HepG2 (cell line): ENCODE measurements around the gene ZNF500. TPM values are rescaled to one million over a fixed set of nuclear protein-coding genes. Genes with fewer than 3 reads are reported as not detected.
A peak's percentile ranks its signal among the peaks of the same experiment; 100 is the strongest.

Experiments
- ADNP ChIP-seq: sonication (generic); formaldehyde crosslinking; IDR thresholded peaks from 2 replicates; pipeline ENCODE4 v1.4.0; 2020; ENCODE audit warnings: missing genetic modification reagents
- ATF5 ChIP-seq: sonication (generic); formaldehyde crosslinking; IDR thresholded peaks from 2 replicates; pipeline ENCODE4 v1.4.0; 2020; ENCODE audit warnings: mild to moderate bottlenecking, low read depth, missing genetic modification reagents
- CCDC6 ChIP-seq: sonication (generic); formaldehyde crosslinking; IDR thresholded peaks from 2 replicates; pipeline ENCODE4 v1.8.1; 2022; ENCODE audit warnings: mild to moderate bottlenecking, missing genetic modification reagents, moderate library complexity
- CREM ChIP-seq, 2 experiments: sonication (generic) in 1 of 2; formaldehyde crosslinking in 1 of 2; IDR thresholded peaks; 2 replicates each; pipeline versions ENCODE4 v1.4.0 to v1.6.1; 2016 to 2020; ENCODE audit warnings: antibody characterized with exemption in 1 of 2, mild to moderate bottlenecking in 1 of 2, missing genetic modification reagents in 1 of 2
- HES4 ChIP-seq: sonication (generic); formaldehyde crosslinking; IDR thresholded peaks from 2 replicates; pipeline ENCODE4 v1.9.0; 2021; ENCODE audit warnings: mild to moderate bottlenecking, missing genetic modification reagents, borderline replicate concordance
- HNF1B ChIP-seq: sonication (generic); formaldehyde crosslinking; IDR thresholded peaks from 2 replicates; pipeline ENCODE4 v1.5.1; 2020; ENCODE audit warnings: mild to moderate bottlenecking, moderate library complexity, missing genetic modification reagents
- HNRNPH1 ChIP-seq: fragments of 200-400 bp; formaldehyde crosslinking; optimal IDR thresholded peaks from 2 replicates; pipeline ENCODE3; 2017; ENCODE audit warnings: mild to moderate bottlenecking, low read depth, low read length
- HOXA5 ChIP-seq: sonication (generic); formaldehyde crosslinking; IDR thresholded peaks from 2 replicates; pipeline ENCODE4 v1.4.0; 2020; ENCODE audit warnings: missing genetic modification reagents
- SNAPC4 ChIP-seq: sonication (generic); formaldehyde crosslinking; IDR thresholded peaks from 2 replicates; pipeline ENCODE4 v1.4.0; 2020; ENCODE audit warnings: mild to moderate bottlenecking, missing genetic modification reagents
- TCF7 ChIP-seq: sonication (generic); IDR thresholded peaks from 2 replicates; pipeline ENCODE4 v1.6.1; 2016; ENCODE audit warnings: antibody characterized with exemption, low read depth
- TOPORS ChIP-seq: sonication (generic); formaldehyde crosslinking; IDR thresholded peaks from 2 replicates; pipeline ENCODE4 v1.8.0; 2023; ENCODE audit warnings: mild to moderate bottlenecking, missing genetic modification reagents
- WIZ ChIP-seq: sonication (generic); formaldehyde crosslinking; IDR thresholded peaks from 2 replicates; pipeline ENCODE4 v1.5.1; 2020; ENCODE audit warnings: mild to moderate bottlenecking, missing genetic modification reagents
- ZC3H13 ChIP-seq: sonication (generic); formaldehyde crosslinking; IDR thresholded peaks from 2 replicates; pipeline ENCODE4 v1.8.1; 2023; ENCODE audit warnings: mild to moderate bottlenecking, missing genetic modification reagents, moderate library complexity
- ZNF225 ChIP-seq: sonication (generic); formaldehyde crosslinking; IDR thresholded peaks from 2 replicates; pipeline ENCODE4 v1.4.0; 2020; ENCODE audit warnings: mild to moderate bottlenecking, missing genetic modification reagents
- ZNF335 ChIP-seq: sonication (generic); formaldehyde crosslinking; IDR thresholded peaks from 2 replicates; pipeline ENCODE4 v1.4.0; 2020; ENCODE audit warnings: missing genetic modification reagents
- ZNF367 ChIP-seq: sonication (generic); formaldehyde crosslinking; IDR thresholded peaks from 2 replicates; pipeline ENCODE4 v1.4.0; 2020; ENCODE audit warnings: missing genetic modification reagents, borderline replicate concordance
- ZNF441 ChIP-seq: sonication (generic); formaldehyde crosslinking; IDR thresholded peaks from 2 replicates; pipeline ENCODE4 v1.7.0; 2021; ENCODE audit warnings: missing genetic modification reagents, borderline replicate concordance
- ZNF451 ChIP-seq: sonication (generic); formaldehyde crosslinking; IDR thresholded peaks from 2 replicates; pipeline ENCODE4 v1.5.0; 2020; ENCODE audit warnings: mild to moderate bottlenecking, missing genetic modification reagents
- ZNF547 ChIP-seq: sonication (generic); formaldehyde crosslinking; IDR thresholded peaks from 2 replicates; pipeline ENCODE4 v1.5.1; 2020; ENCODE audit warnings: mild to moderate bottlenecking, missing genetic modification reagents
- ZNF615 ChIP-seq: sonication (generic); formaldehyde crosslinking; IDR thresholded peaks from 2 replicates; pipeline ENCODE4 v1.5.0; 2020; ENCODE audit warnings: mild to moderate bottlenecking, missing genetic modification reagents, borderline replicate concordance
- ZNF761 ChIP-seq: sonication (generic); formaldehyde crosslinking; conservative IDR thresholded peaks from 2 replicates; pipeline ENCODE4 v1.4.0; 2020; ENCODE audit warnings: mild to moderate bottlenecking, missing genetic modification reagents
- ZNF83 ChIP-seq: sonication (generic); formaldehyde crosslinking; IDR thresholded peaks from 2 replicates; pipeline ENCODE4 v1.4.0; 2020; ENCODE audit warnings: missing genetic modification reagents, mild to moderate bottlenecking, borderline replicate concordance
- ZSCAN9 ChIP-seq: IDR thresholded peaks from 2 replicates; pipeline ENCODE4 v1.6.1; 2016; ENCODE audit warnings: borderline replicate concordance
- polyA plus RNA-seq, 8 experiments: library from polyadenylated mRNA; depleted of rRNA in 3 of 8; stranded (reverse) in 7 of 8; unstranded in 1 of 8; fragments of >200 nt; fragmentation: Illumina TruSeq in 4 of 8; extraction: Trizol in 4 of 8; gene quantifications; 2 replicates each; pipeline versions ENCODE4 v1.2.1 to v1.2.3, GENCODE V29; 2011 to 2016; ENCODE audit warnings: low read depth in 4 of 8, missing spikeins in 1 of 8, mixed read lengths in 1 of 8; ENCODE audit not compliant: insufficient read depth in 1 of 8
- total RNA-seq, 5 experiments: library from RNA; depleted of rRNA; stranded (reverse); fragments of >200 nt; fragmentation: Illumina TruSeq; extraction: Trizol; gene quantifications; 2 replicates each; pipeline ENCODE4 v1.2.3, GENCODE V29; 2016; ENCODE audit warnings: low read depth in 1 of 5

Gene ZNF500
- total and polyA plus RNA-seq, 2 of the 13 experiments (the other 11 are each of a cell fraction or from before 2014, with no cell fraction given): 6.1 to 12.2 TPM

GRCh38 chr16:4734063-4734729 is 32.8 kb downstream of the ZNF500 start, which contains the start of the genes ANKS3 and DNAAF8 (continued):
- TF ChIP-seq SNAPC4 (CRISPR knock-in tag) (peak; percentile 32; the same call in 1 of the 2 replicates), HNRNPH1 (no peak), HES4 (peak; percentile 87; the same call in 1 of the 2 replicates), ZNF451 (peak; percentile 94), TOPORS (peak; percentile 74; the same call in 1 of the 2 replicates), ZNF367 (0 out of 2 replicates have a peak, but pooled peaks have one; percentile 48), ZNF761 (CRISPR knock-in tag) (no peak; the same call in 1 of the 2 replicates), ZNF547 (CRISPR knock-in tag) (peak; percentile 77), HNF1B (CRISPR knock-in tag) (no peak), ZSCAN9 (CRISPR knock-in tag) (peak; percentile 68; the same call in 1 of the 2 replicates), ZNF335 (CRISPR knock-in tag) (no peak), CREM (IDR thresholded peaks at IDR 0.05) (peak; percentile 50), CREM (CRISPR knock-in tag; IDR thresholded peaks at IDR 0.05) (no peak), ADNP (0 out of 2 replicates have a peak, but pooled peaks have one; percentile 25), ZNF441 (CRISPR knock-in tag) (no peak), ZNF615 (CRISPR knock-in tag) (no peak), ATF5 (CRISPR knock-in tag) (no peak), TCF7 (no peak), ZNF225 (CRISPR knock-in tag) (no peak), ZNF83 (CRISPR knock-in tag) (no peak), WIZ (CRISPR knock-in tag) (no peak; the same call in 1 of the 2 replicates), ZC3H13 (CRISPR knock-in tag) (peak; percentile 83), CCDC6 (CRISPR knock-in tag) (peak; percentile 66; the same call in 1 of the 2 replicates), HOXA5 (CRISPR knock-in tag) (no peak)
